Fibroblast of villous mesenchyme (primary cell): Measurements from ENCODE around the gene TNFAIP3. TPM values are rescaled to one million over a fixed set of nuclear protein-coding genes. Genes with fewer than 3 reads are reported as not detected.
"Not testable (repeated sequence)": the region's sequence is repeated elsewhere in the genome, so short reads cannot be mapped to it uniquely, and the experiment has no call there.

Experiments
- DNase-seq: peaks from one replicate; pipeline ENCODE4 v3.0.0-alpha.2; 2010; ENCODE audit warnings: low read depth
- H3K4me3 ChIP-seq: 2 replicates; pipeline ENCODE4 v1.5.1; 2011; ENCODE audit warnings: low read depth, mild to moderate bottlenecking, low read length
- total RNA-seq: library from RNA; depleted of rRNA; stranded (reverse); fragments of >200 nt; gene quantifications from 2 replicates; pipeline ENCODE4 v1.2.3, GENCODE V29; 2012
- TF ChIP-seq, protein P1 (sequence below): IDR thresholded peaks from 2 replicates; pipeline ENCODE4 v1.5.1; 2012; ENCODE audit warnings: low read depth, mild to moderate bottlenecking, low read length; ENCODE audit not compliant: insufficient read depth

Gene TNFAIP3
- total RNA-seq, 1 donor: 3.9 TPM

DNA sequence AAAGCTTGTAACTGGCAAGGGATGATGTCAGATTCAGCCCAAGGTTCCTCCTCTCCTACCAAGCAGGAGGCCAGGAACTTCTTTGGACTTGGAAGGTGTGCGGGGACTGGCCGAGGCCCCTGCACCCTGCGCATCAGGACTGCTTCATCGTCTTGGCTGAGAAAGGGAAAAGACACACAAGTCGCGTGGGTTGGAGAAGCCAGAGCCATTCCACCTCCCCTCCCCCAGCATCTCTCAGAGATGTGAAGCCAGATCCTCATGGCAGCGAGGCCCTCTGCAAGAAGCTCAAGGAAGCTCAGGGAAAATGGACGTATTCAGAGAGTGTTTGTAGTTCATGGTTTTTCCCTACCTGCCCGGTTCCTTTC, 14.4 kb downstream of the TNFAIP3 start:
- TF ChIP-seq, protein P1, sequence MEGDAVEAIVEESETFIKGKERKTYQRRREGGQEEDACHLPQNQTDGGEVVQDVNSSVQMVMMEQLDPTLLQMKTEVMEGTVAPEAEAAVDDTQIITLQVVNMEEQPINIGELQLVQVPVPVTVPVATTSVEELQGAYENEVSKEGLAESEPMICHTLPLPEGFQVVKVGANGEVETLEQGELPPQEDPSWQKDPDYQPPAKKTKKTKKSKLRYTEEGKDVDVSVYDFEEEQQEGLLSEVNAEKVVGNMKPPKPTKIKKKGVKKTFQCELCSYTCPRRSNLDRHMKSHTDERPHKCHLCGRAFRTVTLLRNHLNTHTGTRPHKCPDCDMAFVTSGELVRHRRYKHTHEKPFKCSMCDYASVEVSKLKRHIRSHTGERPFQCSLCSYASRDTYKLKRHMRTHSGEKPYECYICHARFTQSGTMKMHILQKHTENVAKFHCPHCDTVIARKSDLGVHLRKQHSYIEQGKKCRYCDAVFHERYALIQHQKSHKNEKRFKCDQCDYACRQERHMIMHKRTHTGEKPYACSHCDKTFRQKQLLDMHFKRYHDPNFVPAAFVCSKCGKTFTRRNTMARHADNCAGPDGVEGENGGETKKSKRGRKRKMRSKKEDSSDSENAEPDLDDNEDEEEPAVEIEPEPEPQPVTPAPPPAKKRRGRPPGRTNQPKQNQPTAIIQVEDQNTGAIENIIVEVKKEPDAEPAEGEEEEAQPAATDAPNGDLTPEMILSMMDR: no peak
- H3K4me3 ChIP-seq: no peak overlapping the region
- no peak for DNase-seq

DNA sequence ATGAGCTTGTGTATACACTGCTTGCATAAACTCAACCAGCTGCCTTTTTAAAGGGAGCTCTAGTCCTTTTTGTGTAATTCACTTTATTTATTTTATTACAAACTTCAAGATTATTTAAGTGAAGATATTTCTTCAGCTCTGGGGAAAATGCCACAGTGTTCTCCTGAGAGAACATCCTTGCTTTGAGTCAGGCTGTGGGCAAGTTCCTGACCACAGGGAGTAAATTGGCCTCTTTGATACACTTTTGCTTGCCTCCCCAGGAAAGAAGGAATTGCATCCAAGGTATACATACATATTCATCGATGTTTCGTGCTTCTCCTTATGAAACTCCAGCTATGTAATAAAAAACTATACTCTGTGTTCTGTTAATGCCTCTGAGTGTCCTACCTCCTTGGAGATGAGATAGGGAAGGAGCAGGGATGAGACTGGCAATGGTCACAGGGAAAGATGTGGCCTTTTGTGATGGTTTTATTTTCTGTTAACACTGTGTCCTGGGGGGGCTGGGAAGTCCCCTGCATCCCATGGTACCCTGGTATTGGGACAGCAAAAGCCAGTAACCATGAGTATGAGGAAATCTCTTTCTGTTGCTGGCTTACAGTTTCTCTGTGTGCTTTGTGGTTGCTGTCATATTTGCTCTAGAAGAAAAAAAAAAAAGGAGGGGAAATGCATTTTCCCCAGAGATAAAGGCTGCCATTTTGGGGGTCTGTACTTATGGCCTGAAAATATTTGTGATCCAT, 15.3 kb downstream of the TNFAIP3 start:
- DNase-seq: no peak
- TF ChIP-seq, protein P1: no peak
- H3K4me3 ChIP-seq: no peak overlapping the region

GRCh38 chr6:137883400-137884148, 16.5 kb downstream of the TNFAIP3 start:
- no peak overlapping the region for H3K4me3 ChIP-seq
- DNase-seq: no peak
- TF ChIP-seq, protein P1: no peak

GRCh38 chr6:137884149-137884909, 17.3 kb downstream of the TNFAIP3 start:
- DNase-seq: no peak
- TF ChIP-seq, protein P1: no peak
- no peak overlapping the region for H3K4me3 ChIP-seq

GRCh38 chr6:137884910-137885229, 17.8 kb downstream of the TNFAIP3 start:
- not testable (repeated sequence) for DNase-seq, H3K4me3 ChIP-seq

DNA sequence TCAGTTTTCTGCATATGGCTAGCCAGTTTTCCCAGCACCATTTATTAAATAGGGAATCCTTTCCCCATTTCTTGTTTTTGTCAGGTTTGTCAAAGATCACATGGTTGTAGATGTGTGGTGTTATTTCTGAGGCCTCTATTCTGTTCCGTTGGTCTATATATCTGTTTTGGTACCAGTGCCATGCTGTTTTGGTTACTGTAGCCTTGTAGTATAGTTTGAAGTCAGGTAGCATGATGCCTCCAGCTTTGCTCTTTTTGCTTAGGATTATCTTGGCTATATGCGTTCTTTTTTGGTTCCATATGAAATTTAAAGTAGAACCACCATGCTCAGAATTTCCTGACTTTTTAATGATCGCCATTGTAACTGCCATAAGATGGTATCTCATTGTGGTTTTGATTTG, 19.2 kb downstream of the TNFAIP3 start:
- DNase-seq, H3K4me3 ChIP-seq: not testable (repeated sequence)

DNA sequence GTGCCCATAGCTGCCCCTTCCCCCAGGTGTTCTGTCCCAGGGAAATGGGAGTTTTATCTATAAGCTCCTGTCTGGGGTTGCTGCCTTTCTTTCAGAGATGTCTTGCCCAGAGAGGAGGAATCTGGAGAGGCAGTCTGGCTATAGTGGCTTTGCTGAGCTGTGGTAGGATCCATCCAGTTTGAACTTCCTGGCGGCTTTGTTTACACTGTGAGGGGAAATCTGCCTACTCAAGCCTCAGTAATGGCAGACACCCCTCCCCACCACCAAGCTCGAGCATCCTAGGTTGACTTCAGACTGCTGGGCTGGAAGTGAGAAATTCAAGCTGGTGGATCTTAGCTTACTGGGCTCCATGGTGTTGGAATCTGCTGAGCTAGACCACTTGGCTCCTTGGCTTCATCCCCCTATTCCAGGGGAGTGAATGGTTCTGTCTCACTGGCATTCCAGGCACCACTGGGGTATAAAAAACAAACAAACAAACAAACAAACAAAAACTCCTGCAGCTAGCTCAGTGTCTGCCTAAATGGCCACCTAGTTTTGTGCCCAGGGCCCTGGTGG, 24.0 kb downstream of the TNFAIP3 start:
- no peak overlapping the region for H3K4me3 ChIP-seq
- no peak for DNase-seq
- TF ChIP-seq, protein P1: no peak
